Gastrocnemius medialis (tissue), 4 donors: Measurements from ENCODE around the gene PANK4. TPM values are rescaled to one million over a fixed set of nuclear protein-coding genes. Genes with fewer than 3 reads are reported as not detected.

Source experiments
- ATAC-seq, 2 donors: fragments of 150-250 bp; one replicate each; pipeline ENCODE4 v1.9.1; 2016
- DNase-seq, 2 donors: peaks; one replicate each; pipeline ENCODE4 v3.0.0-alpha.2; 2019
- H3K27ac ChIP-seq, 4 donors: fragments of 200-600 bp; sonication (generic); 1 replicate in 1 of 4; 2 replicates in 3 of 4; pipeline ENCODE4 v1.5.1; 2016 to 2018; ENCODE audit warnings: mild to moderate bottlenecking in 2 of 4, moderate library complexity in 1 of 4
- H3K27me3 ChIP-seq, 3 donors: fragments of 200-600 bp; sonication (generic) in 2 of 3; 1 replicate in 1 of 3; 2 replicates in 2 of 3; pipeline versions ENCODE4 v1.5.1 to v1.6.0; 2016 to 2019; ENCODE audit warnings: mild to moderate bottlenecking in 1 of 3, moderate library complexity in 1 of 3
- H3K36me3 ChIP-seq, 2 donors: fragments of 200-600 bp; sonication (generic) in 1 of 2; one replicate each; pipeline ENCODE4 v1.5.1; 2017 to 2018
- H3K4me1 ChIP-seq, 2 donors: fragments of 200-600 bp; sonication (generic) in 1 of 2; one replicate each; pipeline ENCODE4 v1.5.1; 2016 to 2017; ENCODE audit warnings: mild to moderate bottlenecking in 2 of 2
- H3K4me3 ChIP-seq, 4 donors: fragments of 200-600 bp; sonication (generic) in 3 of 4; 1 replicate in 1 of 4; 2 replicates in 3 of 4; pipeline ENCODE4 v1.5.1; 2016 to 2019; ENCODE audit warnings: mild to moderate bottlenecking in 2 of 4
- H3K9me3 ChIP-seq, 3 donors: fragments of 200-600 bp; sonication (generic) in 2 of 3; 1 replicate in 1 of 3; 2 replicates in 2 of 3; pipeline ENCODE4 v1.5.1; 2016 to 2019
- POLR2A ChIP-seq, 2 donors: fragments of 450-650 bp; IDR thresholded peaks; one replicate each; pipeline ENCODE4 v1.6.1; 2017; ENCODE audit warnings: antibody characterized with exemption in 2 of 2, mild to moderate bottlenecking in 2 of 2, moderate library complexity in 2 of 2
- in situ Hi-C, 4 donors: fragments of 200-750 bp; cut with MboI; loops; one replicate each; pipeline versions ENCODE4 v1.15.0 to v1.8.0; 2017; ENCODE audit warnings: low sequenced_read_pairs in 4 of 4
- intact Hi-C: fragments of 100-400 bp; cut with DNase I; formaldehyde crosslinking; loops from one replicate; pipeline ENCODE4 v1.15.1; 2023; ENCODE audit warnings: low total_unique reads
- total RNA-seq, 4 donors: library from RNA; depleted of rRNA; stranded (reverse); fragments of >200 nt; gene quantifications; one replicate each; pipeline versions ENCODE4 v1.1.0 to v1.2.3, GENCODE V29; 2016
- TF ChIP-seq, protein P1 (sequence below), 5 experiments: fragments of 450-650 bp in 3 of 5; fragments of 200-600 bp in 2 of 5; sonication (generic) in 2 of 5; IDR thresholded peaks in 4 of 5; conservative IDR thresholded peaks in 1 of 5; 1 replicate in 4 of 5; 2 replicates in 1 of 5; pipeline ENCODE4 v1.5.1; 2016 to 2019; ENCODE audit warnings: antibody characterized with exemption in 5 of 5, mild to moderate bottlenecking in 3 of 5, moderate library complexity in 3 of 5

PANK4 gene
- total RNA-seq, 4 donors from 2014 or later: 27.5 to 54.2 (median 38.5) TPM

DNA sequence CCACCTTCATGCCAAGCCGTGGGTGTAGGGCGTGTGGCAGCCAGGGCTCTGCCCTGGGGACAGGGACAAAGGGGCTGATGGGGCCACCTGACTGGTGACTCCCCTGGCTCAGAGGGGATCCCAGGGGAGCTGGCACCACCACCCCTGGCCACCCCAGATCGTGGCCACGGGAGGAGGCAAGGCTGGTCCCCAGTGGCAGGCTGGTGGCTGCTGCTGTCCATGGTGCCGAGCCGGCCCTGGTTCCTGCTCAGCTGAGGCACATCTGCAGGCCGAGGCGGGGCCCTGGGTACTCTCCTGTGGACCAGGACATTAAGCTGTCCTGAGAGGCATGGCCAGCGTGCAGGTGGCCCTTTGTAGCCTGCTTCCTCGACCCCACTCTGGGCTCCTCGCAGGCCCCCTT, 43.8 kb downstream of the PANK4 start:
- intact Hi-C loops: no loop called here
- in situ Hi-C loops: no loop called here
- Histone ChIP-seq H3K27me3 (no peaks in the 10 kb centered on the region), H3K4me3 (no peak overlapping the region), H3K36me3 (no peaks in the 10 kb centered on the region), H3K27ac (no peak overlapping the region), H3K4me1 (no peaks in the 10 kb centered on the region), H3K9me3 (no peaks in the 10 kb centered on the region)
- ATAC-seq: no peak
- DNase-seq: no peak
- no peak for TF ChIP-seq POLR2A (IDR thresholded peaks at IDR 0.05)
- TF ChIP-seq, protein P1, sequence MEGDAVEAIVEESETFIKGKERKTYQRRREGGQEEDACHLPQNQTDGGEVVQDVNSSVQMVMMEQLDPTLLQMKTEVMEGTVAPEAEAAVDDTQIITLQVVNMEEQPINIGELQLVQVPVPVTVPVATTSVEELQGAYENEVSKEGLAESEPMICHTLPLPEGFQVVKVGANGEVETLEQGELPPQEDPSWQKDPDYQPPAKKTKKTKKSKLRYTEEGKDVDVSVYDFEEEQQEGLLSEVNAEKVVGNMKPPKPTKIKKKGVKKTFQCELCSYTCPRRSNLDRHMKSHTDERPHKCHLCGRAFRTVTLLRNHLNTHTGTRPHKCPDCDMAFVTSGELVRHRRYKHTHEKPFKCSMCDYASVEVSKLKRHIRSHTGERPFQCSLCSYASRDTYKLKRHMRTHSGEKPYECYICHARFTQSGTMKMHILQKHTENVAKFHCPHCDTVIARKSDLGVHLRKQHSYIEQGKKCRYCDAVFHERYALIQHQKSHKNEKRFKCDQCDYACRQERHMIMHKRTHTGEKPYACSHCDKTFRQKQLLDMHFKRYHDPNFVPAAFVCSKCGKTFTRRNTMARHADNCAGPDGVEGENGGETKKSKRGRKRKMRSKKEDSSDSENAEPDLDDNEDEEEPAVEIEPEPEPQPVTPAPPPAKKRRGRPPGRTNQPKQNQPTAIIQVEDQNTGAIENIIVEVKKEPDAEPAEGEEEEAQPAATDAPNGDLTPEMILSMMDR (IDR thresholded peaks at IDR 0.05 in 4 of 5, conservative IDR thresholded peaks at IDR 0.05 in 1 of 5): no peak

DNA sequence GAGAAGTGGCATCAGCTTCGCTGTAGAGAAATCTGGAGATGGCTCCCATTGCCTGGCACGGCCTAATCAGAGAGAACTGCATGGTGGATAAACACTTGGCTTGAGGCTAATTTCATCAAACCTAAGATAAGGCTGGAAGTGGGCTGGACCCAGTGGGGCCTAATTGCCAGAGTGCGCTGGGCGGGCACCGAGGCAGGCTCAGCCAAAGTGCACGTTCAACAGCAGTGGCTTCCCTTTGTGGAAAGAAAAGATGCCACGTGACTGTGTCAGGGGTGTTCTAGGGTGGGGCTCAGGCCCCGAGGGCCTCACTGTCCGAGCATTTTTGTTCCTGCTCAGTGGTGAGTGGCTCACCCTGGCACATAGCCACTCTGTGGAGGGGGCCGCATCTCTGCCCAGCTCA, 44.5 kb downstream of the PANK4 start:
- no peak for TF ChIP-seq POLR2A (IDR thresholded peaks at IDR 0.05)
- TF ChIP-seq, protein P1 (IDR thresholded peaks at IDR 0.05 in 4 of 5, conservative IDR thresholded peaks at IDR 0.05 in 1 of 5): no peak
- H3K27ac ChIP-seq: no peak overlapping the region
- no peak overlapping the region for H3K4me3 ChIP-seq
- intact Hi-C loops: no loop called here
- ATAC-seq (no peak), DNase-seq (no peak)
- no peaks in the 10 kb centered on the region for H3K27me3 ChIP-seq
- H3K36me3 ChIP-seq: no peaks in the 10 kb centered on the region
- in situ Hi-C loops: no loop called here
- no peaks in the 10 kb centered on the region for H3K4me1 ChIP-seq
- no peaks in the 10 kb centered on the region for H3K9me3 ChIP-seq

- DNase-seq (no peak), ATAC-seq (no peak)
- intact Hi-C loops: no loop called here
- Histone ChIP-seq H3K4me1 (no peaks in the 10 kb centered on the region), H3K27me3 (no peaks in the 10 kb centered on the region), H3K36me3 (no peaks in the 10 kb centered on the region), H3K4me3 (no peak overlapping the region), H3K9me3 (no peaks in the 10 kb centered on the region), H3K27ac (no peak overlapping the region)
- TF ChIP-seq POLR2A (IDR thresholded peaks at IDR 0.05): no peak
- TF ChIP-seq, protein P1 (IDR thresholded peaks at IDR 0.05 in 4 of 5, conservative IDR thresholded peaks at IDR 0.05 in 1 of 5): no peak
- in situ Hi-C loops: no loop called here
Observed at GRCh38 chr1:2480986-2481364, 45.4 kb downstream of the PANK4 start.

GRCh38 chr1:2480236-2480985, 46.0 kb downstream of the PANK4 start:
- Histone ChIP-seq H3K27me3 (no peaks in the 10 kb centered on the region), H3K9me3 (no peaks in the 10 kb centered on the region), H3K4me3 (no peak overlapping the region), H3K27ac (no peak overlapping the region), H3K4me1 (no peaks in the 10 kb centered on the region), H3K36me3 (no peaks in the 10 kb centered on the region)
- DNase-seq (no peak), ATAC-seq (no peak)
- intact Hi-C loops: no loop called here
- in situ Hi-C loops: no loop called here
- no peak for TF ChIP-seq POLR2A (IDR thresholded peaks at IDR 0.05)
- TF ChIP-seq, protein P1 (IDR thresholded peaks at IDR 0.05 in 4 of 5, conservative IDR thresholded peaks at IDR 0.05 in 1 of 5): no peak

DNA sequence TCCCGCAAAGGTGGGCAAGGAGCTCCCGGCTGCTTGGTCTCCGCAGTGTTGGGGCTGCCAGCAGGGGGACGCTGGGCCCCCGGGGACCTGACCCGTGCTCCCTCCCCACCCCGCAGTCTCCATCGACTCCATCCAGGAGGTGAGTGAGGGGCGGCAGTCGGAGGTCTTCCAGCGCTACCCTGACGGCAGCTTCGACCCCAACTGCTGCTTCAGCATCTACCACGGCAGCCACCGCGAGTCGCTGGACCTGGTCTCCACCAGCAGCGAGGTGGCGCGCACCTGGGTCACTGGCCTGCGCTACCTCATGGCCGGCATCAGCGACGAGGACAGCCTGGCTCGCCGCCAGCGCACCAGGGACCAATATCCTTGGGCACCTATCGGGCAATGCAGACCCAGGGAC, 46.8 kb downstream of the PANK4 start:
- in situ Hi-C loops: no loop called here
- TF ChIP-seq, protein P1 (IDR thresholded peaks at IDR 0.05 in 4 of 5, conservative IDR thresholded peaks at IDR 0.05 in 1 of 5): no peak
- no peak for TF ChIP-seq POLR2A (IDR thresholded peaks at IDR 0.05)
- ATAC-seq (no peak), DNase-seq (no peak)
- no peak overlapping the region for H3K4me3 ChIP-seq
- intact Hi-C loops: no loop called here
- H3K9me3 ChIP-seq: no peaks in the 10 kb centered on the region
- no peaks in the 10 kb centered on the region for H3K4me1 ChIP-seq
- no peaks in the 10 kb centered on the region for H3K36me3 ChIP-seq
- no peaks in the 10 kb centered on the region for H3K27me3 ChIP-seq
- no peak overlapping the region for H3K27ac ChIP-seq
